NCI-H446 treated with DMSO at 0.1 percent for 48 hours (cell line): ENCODE results near the gene RPL23.
A peak's percentile ranks its signal among the peaks of the same experiment; 100 is the strongest.

Experiments used
- DNase-seq: peaks from one replicate; lab custom pipeline; 2025; lab: John Stamatoyannopoulos, UW

RPL23 gene

DNA sequence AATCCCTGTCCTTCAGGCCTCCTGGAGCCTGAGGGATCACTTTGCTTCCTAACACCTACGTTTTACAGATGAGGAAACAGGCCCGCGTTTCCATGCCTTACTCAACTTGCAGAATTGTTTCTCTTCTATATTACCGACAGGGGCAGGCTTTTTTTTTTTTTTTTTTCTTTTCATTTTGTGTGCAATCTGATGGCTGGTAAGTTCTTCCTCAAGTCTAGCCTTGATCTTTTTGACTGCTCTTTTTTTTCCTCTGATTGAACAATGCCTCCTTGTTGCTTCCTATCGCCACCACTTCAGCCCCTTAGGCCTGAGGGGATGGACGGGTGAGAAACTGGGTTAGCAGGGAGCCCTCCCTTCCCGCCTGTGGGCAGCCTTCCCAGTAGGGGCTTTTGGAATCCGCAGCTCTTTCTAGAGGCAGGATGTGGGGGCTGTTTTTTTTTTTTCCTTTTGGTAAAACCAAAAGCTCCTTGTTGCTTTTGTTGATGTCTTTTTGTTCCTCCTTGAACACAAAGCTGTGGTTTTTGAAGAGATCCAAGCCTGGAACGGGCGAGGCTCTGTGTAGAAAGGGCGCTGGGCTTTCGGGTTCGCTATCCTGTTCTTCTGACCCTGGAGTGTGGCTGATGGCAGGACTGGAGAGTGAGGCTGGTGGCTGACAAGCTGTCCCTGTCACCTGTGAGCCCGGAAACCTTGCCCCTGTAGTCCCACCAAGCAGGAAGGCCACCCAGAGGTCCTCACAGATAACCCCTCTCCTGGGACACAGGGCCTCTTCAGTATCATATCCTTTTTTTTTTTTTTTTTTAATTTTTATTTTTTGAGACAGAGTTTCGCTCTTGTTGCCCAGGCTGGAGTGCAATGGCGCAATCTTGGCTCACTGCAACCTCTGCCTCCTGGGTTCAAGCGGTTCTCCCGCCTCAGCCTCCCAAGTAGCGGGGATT is 30.3 kb upstream of the RPL23 start:
- no peak for DNase-seq

GRCh38 chr17:38882870-38883269 is 29.3 kb upstream of the RPL23 start:
- no peak for DNase-seq

- DNase-seq, result no peak
These were observed 28.2 kb upstream of the RPL23 start for GRCh38 chr17:38881600-38882191.

DNA sequence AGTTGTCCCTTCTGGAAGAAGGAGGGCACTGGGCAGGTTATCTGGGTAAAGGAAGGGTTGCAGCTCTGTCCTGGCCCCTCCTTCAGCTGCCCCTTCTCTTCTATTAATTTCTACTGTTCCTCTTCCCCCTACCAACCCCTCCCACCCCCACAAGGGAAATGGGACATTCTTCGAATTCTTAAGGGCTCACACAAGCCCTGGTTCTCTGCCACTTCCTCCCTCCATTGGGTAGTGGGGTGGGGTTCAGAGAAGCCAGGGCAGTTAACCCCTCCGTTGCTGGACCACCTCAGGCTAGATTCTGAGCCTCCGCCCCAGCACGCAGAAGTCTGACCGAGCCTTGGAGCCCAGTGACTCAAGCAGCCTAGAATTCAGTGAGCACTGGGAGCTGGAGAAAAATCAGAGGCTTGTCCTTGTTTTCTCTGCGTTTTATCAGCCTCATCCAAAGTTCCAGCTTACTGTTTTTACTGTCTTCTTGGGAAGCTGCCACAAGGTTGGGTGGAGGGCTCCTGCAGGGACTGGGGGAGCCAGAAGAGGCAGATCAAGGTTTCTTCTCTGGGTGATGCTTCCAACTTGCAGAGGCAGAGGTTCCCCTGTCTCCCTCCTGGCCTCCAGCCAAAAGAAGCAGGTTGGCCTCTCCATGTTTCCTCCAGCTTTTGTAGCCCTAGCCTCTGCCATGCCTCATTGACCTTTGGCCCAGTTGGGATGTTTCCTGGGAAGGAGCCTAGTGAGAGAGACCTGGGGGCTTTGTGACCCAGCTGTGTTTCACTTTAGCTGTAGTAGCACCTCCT is 26.6 kb upstream of the RPL23 start:
- no peak for DNase-seq

- DNase-seq, result no peak
These were observed 23.8 kb upstream of the RPL23 start for GRCh38 chr17:38877130-38877851.

DNA sequence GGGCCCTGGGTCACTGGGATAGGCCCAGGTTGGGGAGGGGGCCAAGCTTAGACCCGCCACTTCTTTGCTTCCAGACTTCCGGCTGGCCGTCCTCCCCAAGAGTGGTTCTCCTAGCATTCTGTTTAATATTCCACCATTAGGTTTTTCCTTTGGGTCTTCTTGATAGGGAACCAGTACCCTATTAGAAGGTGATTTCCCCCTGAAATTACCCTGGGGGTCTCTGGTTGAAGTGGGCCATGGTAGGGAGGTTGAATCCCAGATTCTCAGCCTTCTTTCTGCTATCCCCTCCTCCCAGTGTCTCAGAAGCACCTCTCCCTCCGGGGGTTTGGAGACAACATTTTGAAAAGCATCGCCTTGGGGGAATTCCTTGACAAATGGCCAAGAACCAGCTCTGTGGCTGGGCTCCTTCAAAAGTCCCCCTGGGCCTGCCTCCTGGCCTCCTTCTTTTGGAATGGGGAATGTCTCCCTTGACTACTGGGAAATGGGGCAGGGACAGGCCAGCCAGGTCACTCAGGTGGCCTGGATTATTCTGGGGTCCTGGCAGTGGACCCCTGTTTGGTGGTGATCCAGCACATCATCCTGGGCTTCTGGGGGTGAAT is 22.1 kb upstream of the RPL23 start:
- DNase-seq, result no peak

GRCh38 chr17:38874505-38875400 is 21.2 kb upstream of the RPL23 start:
- DNase-seq, result no peak

DNA sequence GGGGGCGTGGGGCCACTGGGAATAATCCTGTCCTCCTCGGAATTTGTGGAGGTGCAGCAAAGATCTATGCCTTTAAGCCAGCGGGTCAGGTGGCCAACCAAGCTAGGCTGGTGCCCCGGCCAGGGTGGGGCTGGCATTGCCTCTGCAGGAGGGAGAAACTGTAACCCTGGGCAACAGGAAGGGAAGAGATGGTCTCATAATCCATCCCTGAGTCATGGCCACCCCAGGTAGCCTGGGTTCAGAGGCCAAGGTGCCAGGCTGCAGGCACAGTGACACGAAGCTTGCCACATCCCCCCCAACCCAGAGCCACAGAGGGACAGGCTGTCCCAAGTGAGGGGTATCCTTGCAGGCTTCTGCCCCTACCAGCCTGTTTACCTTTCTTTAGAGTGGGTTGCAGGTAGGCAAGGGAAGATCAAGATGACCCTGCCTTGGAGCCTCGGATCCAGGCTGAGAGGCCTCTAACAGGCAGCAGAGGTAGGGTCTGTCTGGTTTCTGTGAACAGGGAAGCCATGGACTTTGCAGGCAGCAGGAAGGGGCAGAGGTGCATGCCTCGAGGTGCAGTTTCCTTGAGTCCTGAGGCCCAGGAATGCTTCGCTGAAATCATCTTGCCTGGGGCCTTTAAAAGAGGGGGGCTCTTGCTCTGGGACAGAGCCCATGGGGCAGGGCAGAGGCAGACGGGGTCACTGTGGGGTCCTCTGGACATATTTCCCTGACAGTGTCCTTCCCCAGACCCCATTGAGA is 20.3 kb upstream of the RPL23 start:
- DNase-seq, result no peak

- DNase-seq, result no peak
These were observed 19.3 kb upstream of the RPL23 start for GRCh38 chr17:38872671-38873385.

GRCh38 chr17:38872027-38872511 is 18.5 kb upstream of the RPL23 start:
- no peak for DNase-seq

DNA sequence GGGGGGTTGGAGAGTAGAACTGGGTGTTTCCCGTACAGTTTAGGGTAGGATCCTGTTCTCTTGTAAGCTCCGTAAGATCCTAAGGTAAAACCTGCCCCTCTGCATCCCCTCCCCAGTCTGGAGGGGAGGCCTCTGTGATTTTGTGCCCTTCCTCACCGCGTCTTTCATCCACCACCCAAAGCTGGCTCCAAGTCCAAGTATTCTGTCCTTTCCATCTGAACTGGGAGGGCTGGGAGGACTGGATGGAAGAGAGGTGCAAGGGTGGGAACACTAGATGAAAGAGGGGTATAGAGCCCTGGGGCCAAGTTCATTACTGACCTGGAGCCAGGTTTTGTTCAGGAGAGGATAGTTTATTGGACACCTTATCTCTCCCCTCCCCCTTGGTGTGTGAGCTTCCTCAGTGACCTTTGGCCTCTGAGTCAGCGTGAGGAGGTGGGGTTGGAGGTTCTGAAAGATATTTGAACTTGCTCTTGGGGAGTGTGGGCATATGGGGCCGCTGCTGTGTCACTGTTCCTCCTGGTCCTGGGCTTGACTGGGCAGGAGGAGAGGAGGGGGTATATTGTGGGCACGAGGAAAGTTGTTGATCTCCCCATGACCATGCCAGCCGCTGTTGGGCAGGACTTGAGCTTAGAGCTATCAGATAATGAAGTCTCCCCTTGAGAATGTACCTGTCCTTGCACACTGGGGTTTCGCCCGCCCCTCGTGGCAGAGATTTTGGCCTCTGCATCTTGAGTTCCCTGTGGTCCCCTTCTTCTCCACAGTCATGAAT is 17.9 kb upstream of the RPL23 start:
- no peak for DNase-seq

- DNase-seq, result no peak
These were observed 17.0 kb upstream of the RPL23 start for GRCh38 chr17:38870259-38871165.

DNA sequence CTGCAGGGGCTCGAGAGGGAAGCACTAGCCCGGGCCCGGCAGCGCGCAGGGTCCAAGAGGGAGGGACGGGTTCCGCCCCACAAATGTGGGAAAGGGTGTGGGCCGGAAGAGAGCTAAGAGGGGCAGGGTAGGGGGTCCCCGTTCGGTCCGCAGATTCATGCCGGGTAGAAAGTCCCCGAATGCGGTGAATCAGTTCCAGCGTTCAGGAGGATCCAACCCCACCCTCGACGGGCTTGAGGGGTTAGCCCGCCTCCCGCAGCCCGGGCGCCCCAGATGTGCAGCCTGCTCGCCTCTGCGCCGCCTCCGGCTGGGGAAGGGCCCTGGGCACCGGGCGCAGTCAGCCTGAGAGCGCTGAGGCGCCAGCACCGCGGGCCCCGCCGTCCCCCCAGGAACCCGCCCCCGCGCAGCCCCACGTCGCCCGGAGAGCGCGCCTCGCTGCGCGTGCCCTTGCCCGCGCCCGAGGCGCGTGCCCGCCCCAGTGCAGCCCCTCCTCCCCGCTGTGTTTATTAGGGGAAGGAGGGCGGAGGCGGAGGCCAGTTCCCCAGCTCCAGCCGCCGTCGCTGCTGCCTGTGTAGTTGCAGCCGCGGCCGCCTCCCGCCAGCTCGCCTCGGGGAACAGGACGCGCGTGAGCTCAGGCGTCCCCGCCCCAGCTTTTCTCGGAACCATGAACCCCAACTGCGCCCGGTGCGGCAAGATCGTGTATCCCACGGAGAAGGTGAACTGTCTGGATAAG is 16.2 kb upstream of the RPL23 start, which contains the start of gene LASP1:
TSS of gene LASP1 (plus strand) at position 533 of the 733 bp plus-strand sequence. CDS start at position 665, 132 bp downstream.
- DNase-seq, result peak; percentile 67

- peak; percentile 53 for DNase-seq
These were observed 15.4 kb upstream of the RPL23 start for GRCh38 chr17:38868817-38869525.

DNA sequence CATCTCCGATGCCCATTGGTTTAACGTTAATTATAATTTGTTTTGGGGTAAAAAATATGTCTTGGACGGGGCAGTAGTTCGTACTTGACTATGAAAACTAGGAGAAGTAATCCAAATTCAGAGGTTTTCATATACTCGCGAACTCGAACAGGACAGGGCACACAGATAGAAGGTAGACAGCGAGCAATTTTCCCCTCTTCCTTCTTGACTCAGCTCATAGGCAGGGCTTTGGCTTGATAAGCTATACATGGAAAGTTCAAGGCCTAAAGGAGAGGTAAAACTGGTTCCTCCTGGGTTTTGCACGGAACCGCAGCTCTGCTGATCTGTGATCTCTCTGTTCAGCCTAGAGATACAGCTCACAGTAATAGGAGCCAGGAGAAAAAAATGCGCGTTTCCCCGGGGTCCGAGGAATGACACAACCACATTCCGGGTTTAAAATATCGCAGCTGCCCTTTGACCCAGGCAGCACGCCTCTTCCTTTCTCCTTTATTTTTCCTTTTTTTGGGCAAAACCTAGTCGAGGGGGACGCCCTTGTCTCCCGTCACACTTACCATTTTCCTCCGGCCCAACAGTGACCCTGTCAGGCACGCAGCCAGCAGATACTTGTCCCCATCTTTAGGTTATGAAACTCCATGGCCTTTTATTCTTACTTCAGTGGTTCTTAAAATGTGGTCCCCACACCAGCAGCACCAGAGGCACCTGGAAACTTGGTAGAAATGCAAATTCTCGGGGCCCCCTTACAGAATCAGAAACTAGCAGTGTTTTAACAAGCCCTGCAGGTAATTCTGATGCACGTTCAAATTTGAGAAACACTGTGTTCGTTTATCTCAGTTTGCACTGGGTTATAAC is 14.7 kb upstream of the RPL23 start:
- no peak for DNase-seq
